NCI-H1694 treated with DMSO at 0.1 percent for 48 hours (cell line): ENCODE measurements around the gene AKR1C3.
"Not testable (repeated sequence)": the region's sequence is repeated elsewhere in the genome, so short reads cannot be mapped to it uniquely, and the experiment has no call there.

Experiments
- DNase-seq: peaks from one replicate; lab custom pipeline; 2025; lab: John Stamatoyannopoulos, UW

Gene AKR1C3

DNA sequence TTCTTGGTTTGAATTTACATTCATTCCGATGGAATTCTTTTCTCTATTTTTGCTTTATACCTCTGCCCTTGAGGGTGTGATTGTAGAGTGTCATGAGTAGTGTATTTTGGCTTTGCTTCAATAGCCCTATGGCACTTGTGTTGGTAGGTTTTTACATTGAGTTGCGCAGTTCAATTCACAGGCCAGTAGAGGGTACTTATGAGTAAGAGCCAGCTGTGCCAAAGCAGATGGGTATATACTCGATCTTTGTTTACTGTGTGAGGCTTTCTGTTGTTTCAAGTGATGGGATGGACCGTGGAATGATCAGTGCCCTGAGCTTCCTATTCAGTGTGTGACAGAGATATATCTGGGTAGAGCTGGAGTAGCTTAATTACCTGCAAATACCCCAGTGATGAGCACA, 4.3 kb upstream of the AKR1C3 start:
- DNase-seq: no peak

DNA sequence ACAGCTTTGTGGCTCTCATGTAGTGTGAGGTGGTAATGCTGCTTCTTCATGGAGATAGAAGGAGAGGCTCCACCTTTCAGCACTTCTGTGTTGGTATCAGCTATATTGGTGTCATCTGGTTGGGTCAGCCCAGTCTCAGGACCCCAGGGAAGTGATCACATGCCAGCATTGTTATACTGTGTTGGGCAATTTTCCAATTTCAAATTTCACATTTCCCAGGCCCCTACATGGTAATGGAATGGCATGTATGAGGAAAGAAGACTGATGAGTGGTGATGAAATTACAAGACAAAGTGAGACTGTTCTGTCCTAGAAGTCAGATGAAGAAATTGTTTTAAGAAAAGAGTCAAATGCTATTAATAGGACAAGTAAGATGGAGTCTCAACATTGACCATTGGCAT, 3.7 kb upstream of the AKR1C3 start:
- no peak for DNase-seq

DNA sequence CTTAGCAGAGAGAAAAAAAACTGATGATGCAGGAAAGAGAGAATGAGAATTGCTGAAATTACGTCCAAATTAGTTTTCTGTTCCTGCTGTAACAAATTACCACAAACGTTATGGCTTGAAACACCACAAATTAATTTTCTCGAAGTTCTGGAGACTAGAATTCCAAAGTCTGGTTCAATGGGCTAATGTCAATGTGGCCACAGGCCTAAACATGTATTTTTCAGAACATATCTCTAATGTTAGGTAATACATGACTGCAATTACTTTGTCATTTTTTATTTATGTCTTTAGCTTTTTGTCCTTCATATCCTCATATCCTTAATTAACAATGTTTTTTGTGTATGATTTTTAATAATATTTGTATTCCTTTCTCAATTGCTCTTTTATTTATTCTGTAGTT, 3.0 kb upstream of the AKR1C3 start:
- DNase-seq: no peak

DNA sequence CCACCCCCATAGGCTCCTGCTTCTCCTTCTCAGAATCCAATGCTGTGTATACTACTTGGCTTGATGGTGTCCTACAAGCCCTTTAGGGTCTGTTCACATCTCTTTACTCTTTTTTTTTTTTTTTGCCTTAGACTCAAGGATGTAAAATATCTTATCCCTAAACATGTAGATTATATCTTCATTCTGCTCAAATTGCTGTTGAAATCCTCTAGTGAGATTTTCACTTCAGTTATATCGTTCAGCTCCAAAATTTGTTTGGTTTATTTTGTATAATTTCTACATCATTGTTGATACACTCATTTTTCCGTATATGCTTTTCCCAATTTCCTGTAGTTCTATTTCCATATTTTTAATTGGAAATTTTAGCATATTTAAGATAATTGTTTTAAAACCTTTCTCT, 1.8 kb upstream of the AKR1C3 start:
- no peak for DNase-seq

DNA sequence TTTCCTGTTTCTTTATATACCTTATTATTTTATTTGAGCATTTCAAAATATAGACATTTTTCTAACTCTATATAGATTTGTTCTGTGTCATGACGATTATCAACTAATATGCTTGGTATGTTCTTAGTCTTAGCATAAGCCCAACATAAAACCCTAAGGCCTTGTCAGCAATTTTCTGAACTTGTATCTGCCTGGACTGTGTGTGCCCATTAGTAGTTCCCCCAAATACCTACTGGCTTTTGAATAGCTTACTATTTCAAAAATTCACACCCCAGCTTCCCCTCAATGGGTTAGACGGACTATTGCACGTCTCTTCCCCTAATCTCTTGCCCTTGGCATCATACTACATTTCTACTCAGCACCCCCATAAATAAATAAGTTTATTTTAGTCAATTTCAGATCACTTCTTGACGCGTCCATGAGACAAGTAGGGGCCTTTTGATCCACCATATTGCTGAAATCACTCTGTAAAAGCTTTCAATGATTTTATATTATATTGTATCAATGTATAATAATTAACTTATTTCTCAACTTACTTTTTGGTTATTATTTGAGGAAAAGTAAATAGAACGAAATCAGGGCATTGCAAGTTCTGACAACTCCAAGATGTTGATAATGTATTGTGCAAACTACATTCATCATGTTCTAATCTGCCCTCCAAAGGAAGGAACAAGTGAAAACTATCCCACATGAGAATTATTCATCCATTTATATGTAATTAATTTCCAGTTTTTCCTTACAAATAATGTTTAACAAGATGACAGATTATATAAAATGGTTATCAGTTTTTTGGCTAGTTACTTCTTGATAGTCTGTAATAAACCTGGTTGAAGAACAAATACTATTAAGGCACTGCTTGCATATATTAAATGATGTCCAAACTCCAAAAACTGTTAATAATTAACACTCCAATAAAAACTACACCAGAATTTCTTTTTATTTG, 1.1 kb upstream of the AKR1C3 start:
- DNase-seq: no peak

DNA sequence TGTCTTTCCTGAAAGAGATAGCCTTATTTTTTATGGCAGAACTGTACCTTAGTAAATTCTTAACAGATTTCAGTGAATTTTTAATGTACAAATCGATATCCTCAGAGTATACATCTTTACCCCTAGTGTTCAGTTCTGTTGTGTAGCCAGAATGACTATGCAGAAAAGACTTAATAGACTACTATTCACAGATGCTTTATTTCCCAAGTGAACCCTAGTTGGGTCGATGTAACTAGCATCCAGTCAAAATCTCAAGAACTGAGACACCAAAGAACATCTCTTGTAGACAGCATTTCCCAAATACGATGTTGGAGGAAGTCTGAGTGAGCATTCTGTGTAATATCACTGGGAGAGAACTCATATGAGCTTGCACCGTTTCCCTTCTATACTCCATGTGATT, 1.5 kb downstream of the AKR1C3 start:
- no peak for DNase-seq

DNA sequence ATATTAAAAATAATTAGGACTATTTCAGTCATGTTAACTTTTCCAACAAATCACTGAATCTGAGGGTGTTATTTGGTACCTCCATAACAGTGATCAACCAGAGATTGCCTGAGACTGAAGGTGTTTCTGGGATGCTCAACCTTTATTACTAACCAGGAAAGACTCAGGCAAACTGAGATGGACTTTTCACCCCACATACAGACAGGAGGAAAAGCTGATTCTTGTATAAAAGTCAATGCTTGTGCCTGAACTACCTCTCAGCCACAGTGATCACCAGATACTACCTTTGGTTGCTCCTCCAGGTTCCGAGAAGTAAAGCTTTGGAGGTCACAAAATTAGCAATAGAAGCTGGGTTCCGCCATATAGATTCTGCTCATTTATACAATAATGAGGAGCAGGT, 1.9 kb downstream of the AKR1C3 start:
- DNase-seq: no peak

DNA sequence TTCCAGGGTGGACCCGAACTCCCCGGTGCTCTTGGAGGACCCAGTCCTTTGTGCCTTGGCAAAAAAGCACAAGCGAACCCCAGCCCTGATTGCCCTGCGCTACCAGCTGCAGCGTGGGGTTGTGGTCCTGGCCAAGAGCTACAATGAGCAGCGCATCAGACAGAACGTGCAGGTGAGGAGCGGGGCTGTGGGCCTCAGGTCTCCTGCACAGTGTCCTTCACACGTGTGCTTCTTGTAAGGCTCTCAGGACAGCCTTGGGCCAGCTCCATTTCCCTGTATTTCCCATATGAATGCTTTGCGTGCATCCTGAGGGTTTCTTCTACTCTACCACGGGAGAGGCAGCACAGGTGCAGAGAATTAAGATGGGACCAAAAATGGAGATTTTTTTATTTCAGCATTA, 8.3 kb downstream of the AKR1C3 start:
- DNase-seq: not testable (repeated sequence)

DNA sequence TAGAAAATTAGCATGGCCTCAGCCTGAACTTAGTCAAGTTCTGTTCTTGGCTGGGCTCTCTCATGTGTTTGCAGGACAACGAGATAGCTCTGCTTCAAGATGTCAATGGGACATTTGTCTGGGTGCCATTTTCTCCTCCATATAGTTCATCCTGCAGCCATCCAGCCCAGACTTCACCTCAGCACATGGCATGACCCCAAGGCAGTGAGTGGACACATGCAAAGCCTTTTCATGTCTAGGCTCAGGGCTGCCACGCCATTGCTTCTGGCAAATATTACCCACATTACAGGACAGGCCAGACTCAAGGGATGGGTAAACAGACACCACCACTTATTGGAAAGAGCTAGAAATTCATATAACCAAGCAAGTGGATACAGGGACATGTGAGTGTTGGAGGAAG, 9.3 kb downstream of the AKR1C3 start:
- DNase-seq: no peak

DNA sequence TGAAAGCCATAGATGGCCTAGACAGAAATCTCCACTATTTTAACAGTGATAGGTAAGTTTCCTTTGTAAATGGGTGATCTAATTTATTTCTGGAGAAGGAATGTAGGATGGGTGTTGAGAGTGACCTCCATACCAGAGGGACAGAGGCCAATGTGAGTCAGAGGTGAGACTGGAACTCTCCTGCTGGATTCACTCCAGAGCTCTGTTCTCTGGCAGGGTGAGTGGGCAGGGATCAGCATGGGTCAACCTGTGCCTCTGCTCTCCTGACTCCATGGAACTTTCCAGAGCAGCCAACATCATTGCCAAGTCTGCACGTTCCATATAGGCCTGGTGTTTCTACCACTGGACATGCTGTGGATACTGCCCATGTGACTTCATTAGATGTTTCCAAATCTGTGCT, 11.4 kb downstream of the AKR1C3 start:
- DNase-seq: no peak

DNA sequence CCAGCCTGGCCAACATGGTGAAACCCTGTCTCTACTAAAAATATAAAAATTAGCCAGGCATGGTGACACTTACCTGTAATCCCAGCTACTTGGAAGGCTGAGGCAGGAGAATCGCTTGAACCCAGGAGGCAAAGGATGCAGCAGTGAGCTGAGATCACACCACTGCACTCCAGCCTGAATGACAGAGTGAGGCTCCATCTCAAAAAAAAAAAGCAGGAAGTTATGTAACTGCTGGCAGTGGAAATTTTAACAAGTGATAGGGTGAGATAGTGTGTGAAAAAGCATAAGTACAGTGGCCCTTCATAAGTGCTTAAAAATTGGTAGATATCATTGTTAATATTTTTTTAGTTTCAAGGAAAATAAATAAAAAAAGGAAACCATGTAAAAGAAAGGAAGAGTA, 12.3 kb downstream of the AKR1C3 start:
- DNase-seq: no peak

DNA sequence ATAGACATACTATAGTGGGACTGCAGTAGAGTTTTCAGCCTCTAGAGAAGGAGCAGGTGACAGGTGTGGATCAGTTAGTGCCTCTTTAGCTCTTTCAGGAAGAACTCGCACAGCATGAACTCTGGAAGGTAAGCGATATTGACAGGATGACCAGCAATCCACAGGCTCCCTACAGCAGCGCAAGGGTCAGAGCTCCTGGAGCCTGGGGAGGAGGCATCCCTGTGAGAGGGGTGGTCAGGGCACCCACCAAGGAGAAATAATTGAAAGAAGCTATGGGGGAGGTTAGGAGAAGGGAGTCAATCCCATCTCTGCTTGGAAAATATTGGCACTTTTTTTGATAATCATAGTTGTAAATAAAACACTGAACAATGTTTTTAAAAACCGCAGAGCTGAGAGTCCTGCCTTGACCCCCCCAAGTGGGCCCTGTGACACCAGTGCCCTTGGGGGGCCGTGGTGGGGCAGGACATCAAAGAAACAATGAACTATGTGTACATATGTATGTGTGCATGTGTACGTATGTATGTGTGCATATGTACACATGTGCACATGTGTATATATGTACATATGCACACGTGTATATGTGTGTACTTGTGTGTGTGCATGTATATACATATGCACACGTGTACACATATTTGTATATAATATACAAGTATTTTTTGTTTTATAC, 13.8 kb downstream of the AKR1C3 start:
- DNase-seq: no peak

DNA sequence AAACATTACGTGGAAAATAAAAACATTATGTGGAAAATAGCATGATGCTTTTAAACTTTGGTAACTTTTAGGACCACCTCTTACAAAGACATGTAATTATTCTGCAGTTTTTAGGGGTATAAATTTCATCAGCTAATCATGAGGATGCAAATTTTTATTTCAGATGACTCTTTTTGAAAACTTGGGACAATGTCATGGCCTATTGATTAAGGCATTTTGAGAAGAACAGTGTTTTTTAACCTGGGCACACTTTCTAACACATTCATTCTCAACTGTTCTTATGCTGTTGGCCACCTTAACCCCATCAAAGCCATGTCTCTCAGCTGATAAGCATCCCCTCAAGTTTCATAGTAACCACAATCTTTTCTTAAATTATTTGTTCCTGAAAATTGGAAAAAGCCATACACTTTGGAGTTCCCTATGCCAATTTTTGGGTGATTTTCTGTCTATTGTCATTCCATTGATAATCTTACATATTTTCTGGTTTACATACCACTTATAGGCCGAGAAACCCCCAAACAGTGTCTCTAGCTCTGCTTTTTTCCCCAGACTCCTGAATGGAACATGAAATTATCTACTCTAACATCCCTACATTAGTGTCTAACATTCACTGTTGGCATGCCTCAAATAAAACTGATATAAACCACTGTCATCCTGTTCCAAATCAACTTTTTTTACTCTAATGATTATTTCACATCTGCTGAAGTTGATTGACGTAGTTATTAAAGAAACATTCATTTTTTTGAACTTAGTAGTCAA, 14.6 kb downstream of the AKR1C3 start:
- no peak for DNase-seq

DNA sequence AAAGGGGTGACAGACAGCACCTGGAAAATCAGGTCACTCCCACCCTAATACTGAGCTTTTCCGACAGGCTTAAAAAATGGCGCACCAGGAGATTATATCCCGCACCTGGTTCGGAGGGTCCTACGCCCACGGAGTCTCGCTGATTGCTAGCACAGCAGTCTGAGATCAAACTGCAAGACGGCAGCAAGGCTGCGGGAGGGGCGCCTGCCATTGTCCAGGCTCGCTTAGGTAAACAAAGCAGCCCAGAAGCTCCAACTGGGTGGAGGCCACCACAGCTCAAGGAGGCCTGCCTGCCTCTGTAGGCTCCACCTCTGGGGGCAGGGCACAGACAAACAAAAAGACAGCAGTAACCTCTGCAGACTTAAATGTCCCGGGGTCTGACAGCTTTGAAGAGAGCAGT, 15.6 kb downstream of the AKR1C3 start:
- DNase-seq: not testable (repeated sequence)

DNA sequence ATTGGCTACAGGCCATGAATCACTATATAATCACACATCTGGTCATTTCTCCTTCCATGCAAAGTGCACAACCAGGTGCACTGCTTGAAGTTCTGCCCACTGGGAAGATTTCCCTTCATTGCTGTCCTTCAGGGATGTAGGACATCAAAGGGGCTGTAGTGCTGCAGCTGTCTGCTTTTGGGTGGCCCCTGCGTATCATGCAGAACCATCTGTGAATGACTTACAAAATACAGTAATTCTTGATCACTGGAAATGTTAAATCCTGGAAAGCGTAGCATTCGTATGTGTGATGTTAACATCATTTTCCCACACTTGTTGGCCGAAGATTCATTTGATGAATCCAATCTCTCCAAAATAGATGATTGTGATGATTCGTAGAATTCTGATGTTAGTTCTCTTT, 22.4 kb downstream of the AKR1C3 start:
- no peak for DNase-seq

DNA sequence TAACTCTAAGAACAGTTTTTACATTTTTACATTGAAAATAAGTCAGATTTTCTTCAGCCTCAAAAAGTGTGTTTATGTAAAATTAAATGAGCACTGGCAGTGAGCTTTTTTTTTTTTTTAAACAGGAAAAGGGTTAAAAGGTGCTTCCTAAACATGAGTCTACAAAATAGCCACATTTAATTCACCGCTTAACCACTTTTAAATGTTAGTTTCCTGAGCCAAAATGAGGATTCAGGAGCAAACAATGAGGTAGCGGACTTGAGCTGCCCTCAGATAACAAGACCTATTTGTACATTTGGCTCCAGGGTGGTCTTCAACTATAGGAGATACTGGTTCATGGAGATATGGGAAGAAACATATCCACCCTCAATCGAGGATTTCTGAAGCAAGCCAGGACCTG, 22.8 kb downstream of the AKR1C3 start:
- no peak for DNase-seq

DNA sequence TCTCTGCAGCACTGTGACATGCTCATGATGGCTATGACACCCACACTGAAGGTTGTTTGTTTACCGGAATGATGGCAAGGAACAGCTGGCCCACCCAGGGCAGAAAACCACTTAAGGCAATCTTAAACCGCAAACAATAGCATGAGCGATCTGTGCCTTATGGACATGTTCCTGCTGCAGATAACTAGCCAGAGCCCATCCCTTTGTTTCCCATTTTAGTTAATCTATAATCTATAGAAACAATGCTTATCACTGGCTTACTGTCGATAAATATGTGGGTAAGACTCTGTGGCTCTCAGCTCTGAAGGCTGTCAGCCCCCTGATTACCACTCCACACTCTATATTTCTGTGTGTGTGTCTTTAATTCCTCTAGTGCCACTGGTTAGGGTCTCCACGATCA, 25.8 kb downstream of the AKR1C3 start:
- not testable (repeated sequence) for DNase-seq

DNA sequence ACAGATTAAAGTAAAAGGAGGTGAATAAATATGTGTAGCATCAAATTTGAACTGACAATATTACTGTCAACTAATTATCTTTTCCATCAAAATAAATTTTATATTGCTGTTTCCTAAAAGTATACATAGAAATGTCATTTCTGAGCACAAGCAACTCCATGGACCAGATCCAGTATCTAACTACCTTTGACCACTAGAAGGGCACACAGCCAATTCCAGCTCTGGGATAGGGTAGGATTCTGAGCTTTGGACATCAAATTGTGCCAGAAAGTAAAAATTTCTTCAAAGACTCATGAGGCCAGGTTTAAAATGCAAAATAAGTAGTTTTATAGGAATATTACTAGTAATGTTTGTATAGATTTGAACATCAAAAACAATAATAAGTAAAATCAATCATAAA, 29.7 kb downstream of the AKR1C3 start:
- DNase-seq: no peak

DNA sequence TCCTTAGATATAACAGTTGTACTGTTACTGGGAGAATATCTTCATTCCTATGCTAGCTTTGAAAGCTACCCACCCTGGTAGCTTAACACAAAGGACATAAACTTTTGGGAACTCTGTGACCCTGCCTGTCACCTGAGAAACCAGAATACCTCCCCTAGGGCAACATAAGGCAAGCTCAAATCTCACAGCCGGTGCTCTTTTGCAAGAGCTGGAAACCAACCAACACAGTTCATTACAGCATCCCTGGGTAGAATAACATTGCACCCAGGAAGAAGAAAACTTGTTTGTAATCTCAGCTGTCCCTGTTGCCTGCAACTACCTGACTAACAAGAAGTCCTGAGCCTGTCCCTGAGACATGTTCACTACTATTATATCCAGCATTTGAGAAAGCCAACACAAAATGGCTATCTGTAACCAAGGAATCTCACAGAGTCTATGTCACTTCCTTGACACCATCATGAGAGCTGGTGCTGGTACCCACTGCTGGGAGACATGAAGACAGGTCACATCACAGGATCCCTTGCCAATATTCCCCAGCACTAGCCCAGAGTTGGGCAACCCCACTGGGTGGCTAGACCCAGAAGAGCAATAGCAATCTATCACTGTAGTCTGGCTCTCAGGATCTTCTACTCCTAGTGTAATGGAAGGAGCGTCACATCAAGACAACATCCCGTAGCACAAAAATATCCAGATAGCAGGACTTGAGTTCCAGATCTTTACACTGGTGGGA, 31.3 kb downstream of the AKR1C3 start:
- no peak for DNase-seq

DNA sequence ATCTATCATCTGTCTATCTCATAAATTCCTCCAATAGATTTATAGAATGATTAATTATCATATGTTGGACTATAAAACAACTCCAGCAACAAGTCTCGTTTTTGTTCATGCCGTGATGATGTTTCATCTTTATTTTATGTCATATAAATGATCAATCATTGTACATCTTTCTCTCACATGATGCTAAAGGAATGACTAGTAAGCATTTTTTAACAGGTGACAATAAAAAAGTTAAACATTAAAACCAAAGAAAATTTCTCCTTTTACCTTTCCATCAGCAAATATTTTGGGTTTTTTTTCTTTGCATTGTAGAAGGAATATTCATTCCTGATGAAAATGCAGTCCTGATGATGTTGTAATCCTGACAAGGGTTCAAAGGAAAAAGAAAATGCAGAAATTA, 41.4 kb downstream of the AKR1C3 start:
- no peak for DNase-seq

DNA sequence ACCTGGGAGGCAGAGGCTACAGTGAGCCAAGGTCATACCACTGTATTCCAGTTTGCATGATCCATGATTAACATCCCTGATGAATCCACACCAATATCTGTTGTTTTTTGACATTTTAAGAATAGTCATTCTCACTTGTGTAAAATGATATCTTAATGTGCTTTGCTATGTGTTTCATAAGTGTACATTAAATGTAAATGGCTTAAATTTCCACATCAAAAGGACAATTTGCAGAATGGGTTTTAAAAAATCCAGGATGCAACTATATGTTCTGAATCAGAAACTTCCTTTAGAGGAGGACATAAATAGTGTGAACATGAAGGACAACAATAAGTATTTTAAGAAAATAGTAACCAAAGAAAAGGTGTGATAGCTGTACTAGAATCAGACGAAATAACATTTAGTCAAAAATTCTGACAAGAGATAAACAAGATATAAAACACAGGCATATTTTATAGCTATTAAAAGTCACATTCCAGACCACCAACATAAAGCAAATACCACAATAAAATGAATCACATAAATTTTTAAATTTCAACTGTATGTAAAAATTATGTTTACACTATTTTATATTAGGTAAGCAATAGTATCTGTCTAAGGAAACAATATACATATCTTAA, 42.4 kb downstream of the AKR1C3 start:
- no peak for DNase-seq

DNA sequence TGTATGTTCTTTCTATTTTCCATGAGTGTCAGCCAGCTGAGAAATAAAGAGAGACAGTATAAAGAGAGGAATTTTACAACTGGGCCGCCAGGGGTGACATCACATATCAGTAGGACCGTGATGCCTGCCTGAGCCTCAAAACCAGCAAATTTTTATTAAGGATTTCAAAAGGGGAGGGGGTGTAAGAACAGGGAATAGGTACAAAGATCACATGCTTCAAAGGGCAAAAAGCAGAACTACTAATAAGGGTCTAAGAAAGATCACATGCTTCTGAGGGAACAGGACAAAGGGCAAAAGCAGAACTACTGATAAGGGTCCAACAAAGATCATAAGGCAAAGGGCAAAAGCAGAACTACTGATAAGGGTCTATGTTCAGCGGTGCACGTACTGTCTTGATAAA, 43.5 kb downstream of the AKR1C3 start:
- not testable (repeated sequence) for DNase-seq
